Measurements from ENCODE around the gene IFNGR1. TPM values are rescaled to one million over a fixed set of nuclear protein-coding genes. Genes with fewer than 3 reads are reported as not detected.

Gene IFNGR1
- total RNA-seq, 1 experiment from 2014 or later = 27.1 TPM

- Histone ChIP-seq H3K4me2 (ENCODE audit: low read length) (no peak overlapping the region), H3K27ac (ENCODE audit: low read depth, low read length) (no peak overlapping the region)
- no TSS peak for BruUV-seq (replicated peaks)
Observed at GRCh38 chr6:137256350-137257103, 37.3 kb upstream of the IFNGR1 start.

More at GRCh38 chr6:137256350-137257103, 37.3 kb upstream of the IFNGR1 start:
- Histone ChIP-seq H3K4me3 (replicated peaks in 1 of 2; ENCODE audit: low read depth in 1 of 2, low read length in 2 of 2) (no peak overlapping the region), H3K9me2 (ENCODE audit: insufficient read depth) (no peaks in the 10 kb centered on the region), H3K9me3 (ENCODE audit: control insufficient read depth in 1 of 2, insufficient read depth in 1 of 2, low read depth in 1 of 2, low read length in 2 of 2) (no peaks in the 10 kb centered on the region), H4K20me1 (ENCODE audit: insufficient read depth) (no peaks in the 10 kb centered on the region), H3K4me1 (ENCODE audit: control insufficient read depth in 1 of 2, insufficient read depth in 2 of 2, low read length in 2 of 2) (no peaks in the 10 kb centered on the region), H3K27me3 (ENCODE audit: insufficient read depth, low read length) (no peaks in the 10 kb centered on the region), H3K9ac (ENCODE audit: low read length) (no peak overlapping the region), H3K36me3 (ENCODE audit: control insufficient read depth in 1 of 2, insufficient read depth in 2 of 2, low read length in 2 of 2) (no peaks in the 10 kb centered on the region), H2AFZ (ENCODE audit: low read depth, low read length, poor library complexity, severe bottlenecking) (no peak overlapping the region), H3K79me2 (ENCODE audit: insufficient read depth, low read length) (no peaks in the 10 kb centered on the region)
- ATAC-seq = no peak
- DNase-seq (ENCODE audit: low read depth, low spot score) = no peak
- TF ChIP-seq EZH2phosphoT487 (IDR thresholded peaks at IDR 0.05; ENCODE audit: borderline replicate concordance) (no peak), CBX3 (IDR thresholded peaks at IDR 0.05; ENCODE audit: low read depth) (no peak), ZNF274 (IDR thresholded peaks at IDR 0.05; ENCODE audit: low read depth, low read length) (no peak), EGR1 (IDR thresholded peaks at IDR 0.05; ENCODE audit: low read depth) (no peak), YY1 (IDR thresholded peaks at IDR 0.05; ENCODE audit: extremely low read depth, insufficient replicate concordance, low read depth, low read length) (no peak), SP1 (IDR thresholded peaks at IDR 0.05; ENCODE audit: low read depth) (no peak), REST (IDR thresholded peaks at IDR 0.05; ENCODE audit: low read depth) (no peak), ATF3 (IDR thresholded peaks at IDR 0.05) (no peak), ZFX (IDR thresholded peaks at IDR 0.05) (no peak), POLR2A (IDR thresholded peaks at IDR 0.05; ENCODE audit: borderline replicate concordance, extremely low read depth, insufficient read depth, insufficient read length) (no peak), ZBTB33 (IDR thresholded peaks at IDR 0.05; ENCODE audit: extremely low read depth, insufficient replicate concordance, low read length) (no peak), POLR2AphosphoS5 (IDR thresholded peaks at IDR 0.05; ENCODE audit: low read depth, low read length) (no peak), EZH2 (IDR thresholded peaks at IDR 0.05) (no peak), JUND (IDR thresholded peaks at IDR 0.05) (no peak), RAD21 (IDR thresholded peaks at IDR 0.05; ENCODE audit: low read depth) (no peak)
- ChIA-PET POLR2A (no interaction called here), RAD21 (ENCODE audit: low non-redundant PET in 1 of 2, low total read pairs in 2 of 2, uncharacterized antibody in 2 of 2, unreplicated experiment in 2 of 2) (no interaction called here), CTCF (no interaction called here)
- intact Hi-C loops (cut with micrococcal nuclease) = no loop called here

Data from HCT116 (cell line).